Urothelium cell line (cell line): ENCODE results near the gene F2R.
"Not testable (repeated sequence)": the region's sequence is repeated elsewhere in the genome, so short reads cannot be mapped to it uniquely, and the experiment has no call there.

Experiments
- DNase-seq: peaks from one replicate; pipeline ENCODE4 v3.0.0; 2011; ENCODE audit warnings: low spot score, mixed read lengths
- FAIRE-seq: peaks from 2 replicates; lab custom pipeline; 2011; peaks lifted over from hg19 to GRCh38; lab: Jason Lieb, UNC

F2R gene

GRCh38 chr5:76747706-76748105 lies 31.8 kb downstream of the F2R start:
- no peak for DNase-seq
- no peak for FAIRE-seq

- no peak for DNase-seq
- FAIRE-seq: no peak
These were observed 35.4 kb downstream of the F2R start for GRCh38 chr5:76751291-76751690.

- no peak for DNase-seq
- no peak for FAIRE-seq
These were observed 38.7 kb downstream of the F2R start for GRCh38 chr5:76754668-76755078.

- FAIRE-seq: no peak
These were observed 40.1 kb downstream of the F2R start for GRCh38 chr5:76755779-76756637.

DNA sequence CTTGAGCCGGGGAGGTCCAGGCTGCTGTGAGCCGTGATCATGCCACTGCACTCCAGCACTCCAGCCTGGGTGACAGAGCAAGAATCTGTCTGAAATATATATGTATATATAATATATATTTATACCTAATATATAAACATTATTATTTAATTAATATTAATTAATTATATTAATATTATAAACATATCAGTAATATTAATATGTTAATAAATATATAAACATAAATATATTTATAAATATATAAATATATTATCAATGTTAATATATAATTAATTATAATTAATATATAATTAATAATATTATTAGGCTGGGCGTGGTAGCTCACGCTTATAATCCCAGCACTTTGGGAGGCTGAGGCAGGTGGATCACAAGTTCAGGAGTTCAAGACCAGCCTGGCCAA lies 41.1 kb downstream of the F2R start:
- FAIRE-seq (no peak), DNase-seq (no peak)

More at GRCh38 chr5:76755779-76756637, 40.1 kb downstream of the F2R start:
- no peak for DNase-seq

- FAIRE-seq, DNase-seq: not testable (repeated sequence)
These were observed 45.2 kb downstream of the F2R start for GRCh38 chr5:76761118-76761517.

DNA sequence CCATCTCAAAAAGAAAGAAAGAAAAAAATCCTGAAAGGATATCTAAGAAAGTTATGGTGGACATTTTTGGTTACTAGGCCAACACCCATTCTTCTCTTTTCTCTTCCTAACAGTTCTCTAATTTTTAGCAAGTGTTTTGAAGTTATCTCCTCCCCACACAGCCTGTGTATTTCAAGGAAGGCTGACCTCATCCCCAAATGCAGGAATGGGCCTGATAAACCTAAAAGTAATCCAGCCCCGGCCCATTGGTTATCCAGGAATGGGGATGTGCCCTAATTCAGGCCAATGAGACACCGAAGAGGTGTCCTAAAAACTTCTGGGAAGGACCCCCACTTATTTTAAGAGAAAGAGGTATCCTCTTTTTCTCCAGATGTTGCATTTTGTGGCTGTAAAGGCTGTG lies 46.6 kb downstream of the F2R start:
- no peak for FAIRE-seq
- DNase-seq: no peak

DNA sequence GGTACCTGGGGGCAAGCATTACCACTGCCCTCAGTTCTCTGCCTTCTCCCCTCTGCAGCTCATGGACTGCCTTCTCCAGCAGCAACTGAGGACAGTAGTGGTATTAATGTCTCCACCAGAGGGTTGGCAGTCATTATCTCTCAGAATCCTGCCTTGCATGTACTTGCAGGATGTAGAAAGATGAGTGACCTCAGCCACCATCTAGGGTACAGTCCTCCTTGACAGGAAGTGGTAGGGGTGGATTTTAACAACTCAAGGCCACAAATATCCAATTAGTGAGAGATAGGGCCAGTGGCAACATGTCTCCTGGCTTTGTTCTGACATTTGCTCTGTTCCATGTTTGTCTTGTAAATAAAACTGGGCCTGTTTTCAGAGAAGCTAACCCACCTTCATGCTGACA lies 47.2 kb downstream of the F2R start:
- FAIRE-seq: no peak
- DNase-seq: no peak

DNA sequence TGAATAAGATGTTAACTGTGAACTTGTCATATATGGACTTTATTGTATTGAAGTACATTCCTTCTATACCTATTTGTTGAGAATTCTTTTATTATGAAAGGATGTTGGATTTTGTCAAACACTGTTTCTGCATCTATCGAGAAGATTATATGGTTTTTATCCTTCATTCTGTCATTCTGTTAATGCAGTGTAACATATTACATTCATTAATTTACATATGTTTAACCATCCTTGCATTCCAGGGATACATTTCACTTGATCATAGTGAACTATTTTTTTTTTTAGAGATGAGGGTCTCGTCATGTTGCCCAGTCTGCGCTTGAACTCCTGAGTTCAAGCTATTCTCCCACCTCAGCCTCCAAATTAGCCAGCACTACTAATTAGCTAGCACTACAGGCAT lies 48.4 kb downstream of the F2R start:
- FAIRE-seq (no peak), DNase-seq (no peak)

- no peak for DNase-seq
- no peak for FAIRE-seq
These were observed 49.3 kb downstream of the F2R start for GRCh38 chr5:76765249-76765648.

- FAIRE-seq (no peak), DNase-seq (no peak)
These were observed 50.8 kb downstream of the F2R start for GRCh38 chr5:76766746-76767145.

DNA sequence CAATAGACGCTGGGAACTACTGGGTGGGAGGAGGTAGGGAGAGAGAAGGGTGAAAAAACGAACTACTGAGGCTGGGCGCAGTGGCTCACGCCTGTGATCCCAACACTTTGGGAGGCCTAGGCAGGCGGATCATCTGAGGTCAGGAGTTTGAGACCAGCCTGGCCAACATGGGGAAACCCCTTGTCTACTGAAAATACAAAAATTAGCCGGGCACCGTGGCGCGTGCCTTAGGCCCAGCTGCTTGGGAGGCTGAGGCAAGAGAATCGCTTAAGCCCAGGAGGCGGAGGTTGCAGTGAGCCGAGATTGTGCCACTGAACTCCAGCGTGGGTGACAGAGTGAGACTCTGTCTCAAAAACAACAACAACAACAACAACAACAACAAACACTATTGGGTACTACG lies 55.1 kb downstream of the F2R start:
- FAIRE-seq, DNase-seq: not testable (repeated sequence)

DNA sequence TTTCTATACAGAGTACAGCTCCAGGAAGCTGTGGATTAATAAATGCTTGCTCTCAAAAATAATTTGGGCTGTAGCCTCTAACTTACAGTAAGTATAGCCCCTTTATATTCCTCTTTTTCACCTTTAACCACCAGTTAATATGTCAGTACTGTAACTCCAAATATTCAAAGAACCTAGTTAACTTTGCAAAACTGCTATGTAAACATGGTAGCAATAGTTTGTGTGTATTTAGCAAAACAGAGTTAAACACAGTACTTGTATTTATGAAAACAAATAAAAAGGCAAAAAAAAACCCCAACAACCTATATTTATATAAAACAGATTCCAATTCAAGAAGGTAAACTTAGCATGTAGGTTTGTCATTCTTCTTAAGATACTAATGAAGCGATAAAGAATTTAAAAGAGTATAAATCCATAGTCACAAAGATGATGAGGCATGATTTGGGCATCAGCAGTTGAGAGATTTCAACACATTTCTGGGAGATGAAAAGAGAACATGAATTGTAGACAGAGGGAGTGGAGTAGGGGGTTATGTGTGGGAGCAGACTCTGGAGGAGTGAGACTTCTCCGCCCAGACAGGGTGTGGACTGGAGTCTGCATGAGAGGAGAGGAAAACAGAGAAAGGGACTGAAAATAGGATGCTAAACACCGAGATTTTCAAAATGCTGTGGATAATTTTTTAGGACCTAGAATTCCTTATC lies 55.9 kb downstream of the F2R start:
- FAIRE-seq (no peak), DNase-seq (no peak)

DNA sequence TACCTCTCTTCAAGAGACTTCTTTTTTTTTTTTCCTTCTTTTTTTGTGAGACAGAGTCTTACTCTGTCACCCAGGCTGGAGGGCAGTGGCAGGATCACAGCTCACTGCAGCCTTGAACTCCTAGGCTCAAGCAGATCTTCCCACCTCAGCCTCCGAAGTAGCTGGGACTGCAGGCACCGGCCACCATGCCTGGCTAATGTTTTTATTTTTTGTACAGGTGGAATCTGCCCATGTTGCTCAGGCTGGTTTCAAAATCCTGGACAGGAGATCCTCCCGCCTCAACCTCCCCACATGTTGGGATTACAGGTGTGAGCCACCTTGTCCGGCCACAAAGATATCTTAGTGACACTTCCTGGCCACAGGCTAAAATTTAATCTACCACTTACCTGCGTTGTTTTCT lies 60.0 kb downstream of the F2R start:
- FAIRE-seq: no peak
- no peak for DNase-seq

GRCh38 chr5:76776391-76776790 lies 60.5 kb downstream of the F2R start:
- FAIRE-seq (no peak), DNase-seq (no peak)

DNA sequence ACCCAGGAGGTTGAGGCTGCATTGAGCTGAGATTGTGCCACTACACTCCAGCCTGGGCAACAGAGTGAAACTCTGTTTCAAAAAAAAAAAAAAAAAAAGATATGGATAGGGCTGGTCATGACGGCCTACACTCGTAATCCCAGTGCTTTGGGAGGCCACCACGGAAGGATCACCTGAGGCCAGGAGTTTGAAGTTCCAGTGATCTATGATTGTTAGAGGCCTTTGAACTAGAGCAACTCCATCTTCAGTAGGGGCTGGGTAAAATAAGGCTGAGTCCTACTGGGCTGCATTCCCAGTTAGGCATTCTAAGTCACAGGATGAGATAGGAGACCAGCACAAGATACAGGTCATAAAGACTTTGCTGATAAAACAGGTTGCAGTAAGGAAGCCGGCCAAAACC lies 64.7 kb downstream of the F2R start:
- FAIRE-seq: not testable (repeated sequence)

DNA sequence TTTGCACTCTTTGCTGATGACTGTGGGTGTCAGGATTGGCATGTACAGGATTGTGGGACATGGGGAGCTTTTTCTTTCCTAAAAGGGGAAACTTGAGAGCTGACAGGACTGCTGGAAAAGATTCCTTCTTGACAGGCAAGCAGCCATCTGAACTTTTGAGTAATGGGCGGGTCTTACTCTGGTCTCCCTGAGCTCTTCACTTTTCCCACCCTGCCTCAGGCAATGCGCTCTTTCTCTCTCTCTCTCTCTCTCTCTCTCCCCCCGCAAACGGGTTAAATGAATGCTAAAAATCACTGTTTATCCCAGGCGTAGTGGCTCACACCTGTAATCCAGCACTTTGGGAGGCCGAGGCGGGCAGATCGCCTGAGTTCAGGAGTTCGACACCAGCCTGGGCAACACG lies 65.8 kb downstream of the F2R start:
- no peak for FAIRE-seq
- DNase-seq: no peak

More for the DNA sequence above, 64.7 kb downstream of the F2R start:
- DNase-seq: not testable (repeated sequence)

GRCh38 chr5:76782444-76782843 lies 66.5 kb downstream of the F2R start:
- DNase-seq (no peak), FAIRE-seq (no peak)
